ENCODE results near the gene TBXAS1. TPM values are rescaled to one million over a fixed set of nuclear protein-coding genes. Genes with fewer than 3 reads are reported as not detected.

The TBXAS1 gene
- total and polyA plus RNA-seq, 2 of the 8 experiments (the other 6 are each of a cell fraction or from before 2014, with no cell fraction given) = 0.86 to 2.1 TPM

DNA sequence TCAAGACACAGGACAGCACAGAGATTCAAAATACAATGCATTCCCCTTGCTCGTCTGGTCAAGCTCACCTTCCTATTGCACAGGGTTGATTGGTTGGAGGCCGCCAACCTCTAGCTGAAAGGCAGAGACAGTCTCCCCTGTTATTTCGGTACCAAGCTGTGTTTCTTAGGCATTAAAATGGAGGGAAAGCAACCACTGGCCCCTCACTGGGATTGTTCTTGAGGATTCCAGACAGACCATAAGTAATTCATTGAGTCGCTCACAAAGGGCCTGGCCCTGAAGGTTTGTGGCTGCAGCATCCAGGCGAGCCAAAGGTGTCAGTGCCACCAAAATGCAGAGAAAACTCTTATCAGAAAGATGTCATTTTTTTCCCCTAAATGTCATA, 152.4 kb downstream of the TBXAS1 start:
- Histone ChIP-seq H2BK5ac (ENCODE audit: low read depth, low read length) (no peak overlapping the region; the same call in 1 of the 2 replicates), H4K91ac (replicated peaks; ENCODE audit: insufficient read length, low read length) (no peak overlapping the region), H2BK15ac (ENCODE audit: low read length) (no peak overlapping the region), H4K5ac (ENCODE audit: insufficient read length, low read depth, low read length) (no peak overlapping the region), H3K27ac (ENCODE audit: low read depth, low read length) (no peak overlapping the region; the same call in 1 of the 2 replicates), H2BK20ac (ENCODE audit: low read length) (no peak overlapping the region), H3K36me3 (ENCODE audit: control insufficient read depth in 2 of 4, insufficient read depth in 4 of 4, low read length in 3 of 4) (no peaks in the 10 kb centered on the region), H3K4ac (replicated peaks; ENCODE audit: insufficient read length, low read depth, low read length) (no peak overlapping the region), H4K8ac (ENCODE audit: extremely low read depth, insufficient read depth, low read length) (no peak overlapping the region), H2BK12ac (ENCODE audit: low read depth, low read length) (no peak overlapping the region), H3K56ac (replicated peaks; ENCODE audit: insufficient read length, low read depth, low read length) (no peak overlapping the region), H2AFZ (ENCODE audit: low read length) (peak overlapping the region; percentile 66; the same call in 1 of the 2 replicates), H3K4me3 (ENCODE audit: extremely low read depth in 1 of 4, insufficient read depth in 2 of 4, low read depth in 3 of 4, low read length in 4 of 4) (no peak overlapping the region), H3K79me2 (ENCODE audit: control insufficient read depth in 1 of 2, insufficient read depth in 2 of 2, low read length in 2 of 2) (no peaks in the 10 kb centered on the region), H3K14ac (ENCODE audit: insufficient read length) (no peak overlapping the region), H3K79me1 (ENCODE audit: low read depth, low read length) (no peaks in the 10 kb centered on the region), H2BK120ac (replicated peaks; ENCODE audit: low read depth, low read length) (no peak overlapping the region), H3K4me1 (replicated peaks in 1 of 4; ENCODE audit: control insufficient read depth in 3 of 4, insufficient read depth in 4 of 4, low read length in 3 of 4) (peaks cover 0 to 4% (median 0%) of the 10 kb centered on the region in 4 experiments; a peak in 1 of 7 replicates), H3K9ac (replicated peaks in 1 of 4; ENCODE audit: extremely low read depth in 1 of 4, low read depth in 3 of 4, low read length in 3 of 4) (no peak overlapping the region), H3K18ac (ENCODE audit: extremely low read depth, low read length) (no peak overlapping the region), H3K4me2 (ENCODE audit: insufficient read depth in 1 of 2, low read depth in 2 of 2, low read length in 2 of 2) (no peak overlapping the region), H3K9me3 (ENCODE audit: insufficient read depth in 2 of 2, low read depth in 1 of 2, low read length in 1 of 2) (no peaks in the 10 kb centered on the region), H3K23me2 (ENCODE audit: low read depth, low read length) (no peaks in the 10 kb centered on the region), H3K27me3 (replicated peaks in 1 of 4; ENCODE audit: control insufficient read depth in 3 of 4, extremely low read depth in 1 of 4, insufficient read depth in 3 of 4, low read length in 3 of 4) (peaks cover 0 to 3% (median 0%) of the 10 kb centered on the region in 4 experiments; a peak in 1 of 7 replicates), H3K23ac (ENCODE audit: insufficient read length) (no peak overlapping the region), H2AK5ac (ENCODE audit: low read depth, low read length) (no peak overlapping the region), H4K20me1 (replicated peaks in 1 of 2; ENCODE audit: control insufficient read depth in 1 of 2, insufficient read depth in 2 of 2, low read length in 2 of 2) (no peaks in the 10 kb centered on the region)
- ChIA-PET POLR2A (ENCODE audit: partially characterized antibody) (no interaction called here), CTCF (ENCODE audit: partially characterized antibody) (interaction anchor here (0.6 to 1.0 kb wide), 3 partner anchors 9 to 648 kb away, joined by 3 to 4 read pairs (median 4); no protein-coding TSS in a partner anchor)
- DNase-seq (ENCODE audit: low read depth in 1 of 2, low spot score in 2 of 2) (no peak), FAIRE-seq (no peak)
- 77% methylated on average over 5 of the region's 5 CpGs; no CpG with 5 or more reads in 1 of the 2 experiments for WGBS, 2 experiments (ENCODE audit: extremely low coverage in 1 of 2, insufficient coverage in 1 of 2, insufficient read length in 1 of 2, insufficient replicate concordance in 2 of 2, low coverage in 1 of 2, low lambda C conversion rate in 2 of 2, missing lambda C conversion rate in 1 of 2)
- TF ChIP-seq NRF1 (IDR thresholded peaks at IDR 0.05; ENCODE audit: low read depth, low read length) = no peak
- TF ChIP-seq, protein P1, sequence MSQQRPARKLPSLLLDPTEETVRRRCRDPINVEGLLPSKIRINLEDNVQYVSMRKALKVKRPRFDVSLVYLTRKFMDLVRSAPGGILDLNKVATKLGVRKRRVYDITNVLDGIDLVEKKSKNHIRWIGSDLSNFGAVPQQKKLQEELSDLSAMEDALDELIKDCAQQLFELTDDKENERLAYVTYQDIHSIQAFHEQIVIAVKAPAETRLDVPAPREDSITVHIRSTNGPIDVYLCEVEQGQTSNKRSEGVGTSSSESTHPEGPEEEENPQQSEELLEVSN (IDR thresholded peaks at IDR 0.05) = peak; percentile 27; the same call in 1 of the 2 replicates

All from H1 (cell line).